Measurements from ENCODE around the gene CFAP68. TPM values are rescaled to one million over a fixed set of nuclear protein-coding genes. Genes with fewer than 3 reads are reported as not detected.

CFAP68 gene
- total and polyA plus RNA-seq, 12 donors, result 26.6 to 80.4 (median 43.3) TPM

GRCh38 chr11:111870886-111871692 lies 8.3 kb upstream of the CFAP68 start, which contains the start of gene ALG9:
Gene ALG9, minus strand, starts transcription at chr11:111871581. Its CDS starts 99 bp downstream, at chr11:111871482.
- H3K4me3 ChIP-seq, result peak within 1 kb of the TSS; percentile 67 to 97 (median 93)
- H3K4me1 ChIP-seq (replicated peaks in 1 of 2), result peaks cover 0 to 12% of the 10 kb centered on the region in 2 donors
- intact Hi-C loops (cut with DNase I), result loop anchor here (10.0 kb wide), 3 partner anchors 54 to 214 kb away; partner anchors contain the start of genes SDHD (in 1 of the 2) and TIMM8B (in 1 of the 2)
- peaks cover 0 to 9% of the 10 kb centered on the region in 2 donors for H3K36me3 ChIP-seq (replicated peaks in 1 of 2)
- peak within 1 kb of the TSS; percentile 74 to 98 (median 87) for H3K27ac ChIP-seq
- peak; percentile 70 to 92 (median 88) for DNase-seq
- no peaks in the 10 kb centered on the region for H3K27me3 ChIP-seq
- H3K9me3 ChIP-seq (replicated peaks in 1 of 3), result no peaks in the 10 kb centered on the region
- peak in 2 of 6 experiments; percentile 39 to 41 for TF ChIP-seq CTCF (IDR thresholded peaks at IDR 0.05)
- TF ChIP-seq POLR2A (IDR thresholded peaks at IDR 0.05), result no peak
- WGBS, 4 donors, result 0 to 1% (median 1%) methylated on average over 15 to 51 of the region's 51 CpGs

GRCh38 chr11:111871693-111872161 lies 7.6 kb upstream of the CFAP68 start:
- Histone ChIP-seq H3K4me3 (peak overlapping the region; percentile 67 to 97 (median 93)), H3K27ac (peak overlapping the region; percentile 74 to 98 (median 87)), H3K36me3 (replicated peaks in 1 of 2) (peaks cover 0 to 4% of the 10 kb centered on the region in 2 donors), H3K9me3 (replicated peaks in 1 of 3) (no peaks in the 10 kb centered on the region), H3K27me3 (no peaks in the 10 kb centered on the region), H3K4me1 (replicated peaks in 1 of 2) (peaks cover 0 to 12% of the 10 kb centered on the region in 2 donors)
- 38 to 46% (median 46%) methylated on average over 5 of the region's 5 CpGs for WGBS, 4 donors
- no peak for TF ChIP-seq POLR2A (IDR thresholded peaks at IDR 0.05)
- no peak for TF ChIP-seq CTCF (IDR thresholded peaks at IDR 0.05)
- intact Hi-C loops (cut with DNase I), result loop anchor here (10.0 kb wide), 3 partner anchors 53 to 213 kb away; partner anchors contain the start of genes SDHD (in 1 of the 2) and TIMM8B (in 1 of the 2)
- DNase-seq, result no peak

- no peaks in the 10 kb centered on the region for H3K27me3 ChIP-seq
- peak overlapping the region in 3 of 4 donors; percentile 31 to 90 (median 53) for H3K4me3 ChIP-seq
- intact Hi-C loops (cut with DNase I), result loop anchor here (5.0 to 10.0 kb wide), 4 partner anchors 46 to 206 kb away; partner anchors contain the start of genes SDHD (in 1 of the 2) and TIMM8B (in 1 of the 2)
- H3K36me3 ChIP-seq (replicated peaks in 1 of 2), result no peaks in the 10 kb centered on the region
- peaks cover 17 to 21% of the 10 kb centered on the region in 2 donors for H3K4me1 ChIP-seq (replicated peaks in 1 of 2)
- no peaks in the 10 kb centered on the region for H3K9me3 ChIP-seq (replicated peaks in 1 of 3)
- no peak for TF ChIP-seq POLR2A (IDR thresholded peaks at IDR 0.05)
- TF ChIP-seq CTCF (IDR thresholded peaks at IDR 0.05), result no peak
- no peak for DNase-seq
- H3K27ac ChIP-seq, result peak overlapping the region; percentile 78 to 99 (median 93)
- 0 to 1% (median 0%) methylated on average over 13 of the region's 13 CpGs for WGBS, 4 donors
Measured at GRCh38 chr11:111878385-111878848, 924 bp upstream of the CFAP68 start.

- intact Hi-C loops (cut with DNase I), result loop anchor here (5.0 to 10.0 kb wide), 4 partner anchors 45 to 205 kb away; partner anchors contain the start of genes SDHD (in 1 of the 2) and TIMM8B (in 1 of the 2)
- Histone ChIP-seq H3K4me3 (peak overlapping the region in 2 of 4 donors; percentile 31 to 90), H3K9me3 (replicated peaks in 1 of 3) (no peaks in the 10 kb centered on the region), H3K27me3 (no peaks in the 10 kb centered on the region), H3K4me1 (replicated peaks in 1 of 2) (peaks cover 17 to 21% of the 10 kb centered on the region in 2 donors), H3K27ac (peak overlapping the region; percentile 78 to 99 (median 93)), H3K36me3 (replicated peaks in 1 of 2) (no peaks in the 10 kb centered on the region)
- WGBS, 4 donors, result 37 to 51% (median 39%) methylated on average over 6 of the region's 6 CpGs
- no peak for TF ChIP-seq POLR2A (IDR thresholded peaks at IDR 0.05)
- TF ChIP-seq CTCF (IDR thresholded peaks at IDR 0.05), result no peak
- DNase-seq, result no peak
Measured at GRCh38 chr11:111879637-111879960, 258 bp downstream of the CFAP68 start.
